RWPE1 (cell line): Measurements from ENCODE around the gene PPP4R4.

Experiments
- CTCF ChIA-PET: fragments of 350-600 bp; sonication (Branson Sonifier 250); formaldehyde crosslinking; extraction: SDS; loops from one replicate; lab custom pipeline; 2021; lab: Yijun Ruan, JAX
- POLR2A ChIA-PET: fragments of 400-600 bp; formaldehyde crosslinking; extraction: SDS; loops from one replicate; lab custom pipeline; 2020; ENCODE audit warnings: antibody characterized with exemption; ENCODE audit not compliant: low non-redundant PET; lab: Yijun Ruan, JAX
- DNase-seq: peaks from one replicate; pipeline ENCODE4 v3.0.0; 2012; ENCODE audit warnings: low spot score
- H3K27ac ChIP-seq: fragments of 450-650 bp; 2 replicates; pipeline ENCODE4 v1.5.1; 2017
- TF ChIP-seq, protein P1 (sequence below): fragments of 450-650 bp; conservative IDR thresholded peaks from 2 replicates; pipeline ENCODE4 v1.5.1; 2017; ENCODE audit warnings: low read depth, mild to moderate bottlenecking

PPP4R4 gene

GRCh38 chr14:94173885-94174603 lies at the start of gene PPP4R4:
PPP4R4 (plus strand) TSS chr14:94174322; CDS start chr14:94174466, 144 bp downstream.
- peak within 1 kb of the TSS; percentile 35 for H3K27ac ChIP-seq
- TF ChIP-seq, protein P1, sequence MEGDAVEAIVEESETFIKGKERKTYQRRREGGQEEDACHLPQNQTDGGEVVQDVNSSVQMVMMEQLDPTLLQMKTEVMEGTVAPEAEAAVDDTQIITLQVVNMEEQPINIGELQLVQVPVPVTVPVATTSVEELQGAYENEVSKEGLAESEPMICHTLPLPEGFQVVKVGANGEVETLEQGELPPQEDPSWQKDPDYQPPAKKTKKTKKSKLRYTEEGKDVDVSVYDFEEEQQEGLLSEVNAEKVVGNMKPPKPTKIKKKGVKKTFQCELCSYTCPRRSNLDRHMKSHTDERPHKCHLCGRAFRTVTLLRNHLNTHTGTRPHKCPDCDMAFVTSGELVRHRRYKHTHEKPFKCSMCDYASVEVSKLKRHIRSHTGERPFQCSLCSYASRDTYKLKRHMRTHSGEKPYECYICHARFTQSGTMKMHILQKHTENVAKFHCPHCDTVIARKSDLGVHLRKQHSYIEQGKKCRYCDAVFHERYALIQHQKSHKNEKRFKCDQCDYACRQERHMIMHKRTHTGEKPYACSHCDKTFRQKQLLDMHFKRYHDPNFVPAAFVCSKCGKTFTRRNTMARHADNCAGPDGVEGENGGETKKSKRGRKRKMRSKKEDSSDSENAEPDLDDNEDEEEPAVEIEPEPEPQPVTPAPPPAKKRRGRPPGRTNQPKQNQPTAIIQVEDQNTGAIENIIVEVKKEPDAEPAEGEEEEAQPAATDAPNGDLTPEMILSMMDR = no peak
- ChIA-PET CTCF (interaction anchor here (0.6 kb wide), 1 partner anchor 37 kb away, joined by 3 read pairs; no protein-coding TSS in a partner anchor), POLR2A (no interaction called here)
- DNase-seq = peak; percentile 83

DNA sequence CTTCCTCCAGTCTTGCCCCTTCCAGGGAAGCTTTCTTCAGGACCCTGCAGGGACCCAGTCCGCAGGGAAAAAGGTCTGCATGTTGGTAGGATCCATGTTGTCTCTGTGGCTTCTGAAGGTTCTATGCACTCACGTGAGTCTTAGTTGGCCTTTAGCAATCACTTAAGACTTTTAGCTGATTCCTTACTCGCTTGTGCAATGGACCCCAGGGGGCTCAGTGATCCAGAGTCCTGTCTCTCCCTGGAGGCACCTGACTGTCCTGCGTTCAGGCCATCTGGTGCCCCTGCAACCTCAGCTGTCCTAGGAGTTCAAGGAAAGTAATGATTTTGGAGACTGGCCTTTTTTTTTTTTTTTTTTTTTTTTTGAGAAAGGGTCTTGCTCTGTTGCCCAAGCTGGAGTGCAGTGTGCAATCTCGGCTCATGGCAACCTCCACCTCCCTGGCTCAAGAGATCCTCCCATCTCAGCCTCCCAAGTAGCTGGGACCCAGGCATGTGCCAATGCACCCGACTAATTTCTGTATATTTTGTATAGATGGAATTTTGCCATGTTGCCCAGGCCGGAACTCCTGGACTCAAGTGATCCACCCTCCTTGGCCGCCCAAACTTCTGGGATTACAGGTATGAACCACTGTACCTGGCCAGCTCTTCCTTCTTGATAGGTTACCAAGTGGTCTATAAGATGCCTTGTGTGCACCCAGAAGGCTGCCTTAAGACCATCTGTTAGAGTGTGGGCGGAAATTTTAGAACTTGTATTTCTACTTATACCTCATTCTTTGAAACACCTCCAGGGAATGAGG lies 49.3 kb upstream of the PPP4R4 start:
- ChIA-PET POLR2A (no interaction called here), CTCF (interaction anchor here (1.4 kb wide), 1 partner anchor 12 kb away, joined by 5 read pairs; no protein-coding TSS in a partner anchor)
- H3K27ac ChIP-seq = no peak overlapping the region
- TF ChIP-seq, protein P1 = no peak
- DNase-seq = no peak

DNA sequence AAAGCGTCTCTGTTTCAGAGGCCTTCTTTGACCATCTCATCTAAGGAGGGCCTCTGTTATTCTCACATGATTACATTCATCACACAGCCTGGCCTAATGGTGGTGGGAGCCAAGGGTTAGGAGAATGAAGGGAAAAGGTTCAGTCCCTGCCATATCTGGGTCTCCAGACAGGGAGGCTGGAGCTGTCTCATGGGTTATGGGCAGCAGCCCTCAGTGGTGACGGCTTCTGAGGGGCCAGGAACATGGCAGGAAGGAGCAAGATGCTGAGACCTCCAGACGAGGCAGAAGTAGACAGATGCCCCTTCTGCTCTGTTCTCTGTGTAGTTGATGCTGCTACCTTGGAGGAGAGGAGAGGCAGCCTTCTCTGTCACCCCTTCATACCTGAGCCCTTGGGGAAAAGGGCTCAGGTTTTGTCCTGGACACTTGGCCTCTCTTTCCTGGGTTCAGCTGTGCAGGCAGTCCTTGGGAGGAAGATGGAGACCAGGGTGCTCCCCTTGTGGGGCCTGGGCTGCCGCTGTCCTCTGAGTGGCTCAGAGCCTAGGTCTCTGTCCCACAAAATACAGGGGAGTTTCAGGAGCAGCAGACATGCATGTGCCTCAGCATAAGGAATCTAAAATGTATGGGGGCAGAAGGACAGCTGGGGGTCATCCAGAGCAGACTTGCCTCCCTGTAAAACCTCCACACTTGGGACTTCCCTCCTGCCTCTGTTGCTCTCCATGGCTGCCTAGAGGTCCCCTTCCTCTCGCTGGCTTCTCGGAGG lies 48.3 kb upstream of the PPP4R4 start:
- TF ChIP-seq, protein P1 = no peak
- H3K27ac ChIP-seq = no peak overlapping the region
- CTCF ChIA-PET = no interaction called here
- POLR2A ChIA-PET = no interaction called here
- DNase-seq = no peak

DNA sequence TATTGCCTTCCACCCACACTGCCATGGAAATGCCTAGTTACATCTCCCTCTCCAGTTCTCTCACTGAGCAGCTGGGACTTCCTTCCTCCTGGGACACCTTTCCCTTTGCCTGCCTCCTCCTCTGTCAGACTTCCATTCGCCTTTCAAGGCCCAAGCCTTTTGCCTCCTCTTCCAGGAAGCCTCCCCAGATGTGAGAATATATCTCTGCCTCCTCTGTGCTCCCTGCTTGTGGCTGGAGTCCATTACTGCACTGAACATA lies 47.8 kb upstream of the PPP4R4 start:
- DNase-seq = no peak
- no peak overlapping the region for H3K27ac ChIP-seq
- POLR2A ChIA-PET = no interaction called here
- TF ChIP-seq, protein P1 = no peak
- CTCF ChIA-PET = interaction anchor here (0.9 kb wide), 1 partner anchor 21 kb away, joined by 3 read pairs; no protein-coding TSS in a partner anchor

GRCh38 chr14:94126800-94127199 lies 47.3 kb upstream of the PPP4R4 start:
- POLR2A ChIA-PET = no interaction called here

GRCh38 chr14:94127330-94127729 lies 46.8 kb upstream of the PPP4R4 start:
- TF ChIP-seq, protein P1 = no peak
- CTCF ChIA-PET = interaction anchor here (0.9 kb wide), 1 partner anchor 22 kb away, joined by 3 read pairs; no protein-coding TSS in a partner anchor
- DNase-seq = no peak
- H3K27ac ChIP-seq = no peak overlapping the region
- POLR2A ChIA-PET = no interaction called here

More at GRCh38 chr14:94126800-94127199, 47.3 kb upstream of the PPP4R4 start:
- no peak for DNase-seq
- TF ChIP-seq, protein P1 = no peak
- CTCF ChIA-PET = interaction anchor here (0.9 kb wide), 1 partner anchor 21 kb away, joined by 3 read pairs; no protein-coding TSS in a partner anchor
- H3K27ac ChIP-seq = no peak overlapping the region
